ENCODE results near the gene RFLNA.
"Not testable (repeated sequence)": the region's sequence is repeated elsewhere in the genome, so short reads cannot be mapped to it uniquely, and the experiment has no call there.

Gene RFLNA

GRCh38 chr12:124321556-124322270 lies 26.8 kb downstream of the RFLNA start:
- no peak for DNase-seq

GRCh38 chr12:124322271-124322998 lies 27.5 kb downstream of the RFLNA start:
- DNase-seq, result no peak

- not testable (repeated sequence) for DNase-seq
These were observed 28.1 kb downstream of the RFLNA start for GRCh38 chr12:124322999-124323328.

DNA sequence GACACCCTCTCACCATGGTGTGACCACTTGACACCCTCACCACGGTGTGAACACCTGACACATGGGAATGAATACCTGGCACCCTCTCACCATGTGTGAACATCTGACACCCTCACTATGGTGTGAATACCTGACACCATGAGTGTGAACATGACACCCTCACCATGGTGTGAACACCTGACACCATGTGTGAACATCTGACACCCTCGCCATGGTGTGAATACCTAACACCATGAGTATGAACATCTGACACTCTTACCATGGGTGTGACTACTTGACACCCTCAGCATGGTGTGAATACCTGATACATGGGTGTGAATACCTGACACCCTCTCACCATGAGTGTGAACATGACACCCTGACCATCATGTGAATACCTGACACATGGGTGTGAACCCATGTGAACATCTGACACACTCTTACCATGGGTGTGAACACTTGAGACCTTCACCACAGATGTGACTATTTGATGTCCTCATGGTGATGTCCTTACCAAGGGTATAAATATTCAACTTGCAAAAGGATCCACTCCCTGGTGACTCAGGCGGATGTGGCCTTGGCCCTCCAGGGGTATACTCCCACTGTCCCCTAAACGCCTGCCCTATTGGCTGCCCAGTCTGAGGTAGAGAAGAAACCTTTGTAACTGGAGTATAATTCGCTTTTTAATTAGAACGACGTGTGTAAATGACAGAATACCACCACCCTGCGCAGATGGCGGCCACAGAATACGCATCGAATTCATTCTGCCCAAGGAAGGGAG lies 29.1 kb downstream of the RFLNA start:
- no peak for DNase-seq

DNA sequence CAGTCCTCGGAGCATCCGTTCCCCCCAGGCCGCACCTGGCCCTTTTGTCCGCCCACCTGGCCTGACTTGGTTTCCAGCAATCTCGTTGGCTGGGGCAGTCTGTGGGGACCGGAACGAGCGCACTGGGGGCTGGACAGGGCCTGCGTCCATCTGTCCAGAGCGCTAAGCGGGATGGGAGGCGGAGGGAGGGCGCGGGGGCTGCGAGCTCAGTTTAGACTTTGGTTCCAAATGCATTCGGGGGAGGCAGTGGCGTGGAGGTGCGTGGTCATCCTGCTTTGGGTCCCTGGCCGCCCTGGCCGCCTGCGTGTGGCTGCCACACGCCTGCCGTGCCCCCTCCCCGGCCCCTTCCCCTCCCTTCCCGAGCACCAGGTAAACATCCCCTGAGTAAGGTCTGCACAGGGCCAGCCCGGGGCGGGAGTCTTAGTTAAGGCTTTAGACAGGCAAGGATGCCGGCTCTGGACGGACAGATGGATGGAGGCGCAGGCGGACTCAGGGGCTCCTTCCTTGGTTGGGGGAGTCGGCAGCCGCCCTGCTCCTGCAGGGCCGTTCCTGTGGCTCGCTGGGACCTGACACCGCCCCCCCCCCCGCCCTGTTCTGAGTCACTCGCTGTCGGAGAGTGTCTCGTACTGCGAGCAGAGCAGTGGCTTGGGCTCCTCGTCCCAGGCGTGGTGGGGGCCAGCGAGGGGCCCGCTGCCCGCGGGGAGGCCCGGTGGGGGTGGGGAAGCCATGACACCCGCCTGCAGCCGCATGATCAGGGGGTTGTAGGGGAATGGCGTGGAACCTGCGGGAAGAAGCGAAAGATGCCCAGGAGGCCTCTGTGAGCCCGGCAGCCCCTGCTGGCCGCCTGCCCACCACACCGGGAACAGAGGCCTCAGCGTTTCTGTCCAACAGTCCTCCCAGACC lies 30.2 kb downstream of the RFLNA start:
- DNase-seq, result no peak

- DNase-seq, result no peak
These were observed 31.2 kb downstream of the RFLNA start for GRCh38 chr12:124326104-124326503.

- DNase-seq, result no peak
These were observed 32.0 kb downstream of the RFLNA start for GRCh38 chr12:124326871-124327270.

GRCh38 chr12:124327362-124328043 lies 32.6 kb downstream of the RFLNA start:
- DNase-seq, result no peak

DNA sequence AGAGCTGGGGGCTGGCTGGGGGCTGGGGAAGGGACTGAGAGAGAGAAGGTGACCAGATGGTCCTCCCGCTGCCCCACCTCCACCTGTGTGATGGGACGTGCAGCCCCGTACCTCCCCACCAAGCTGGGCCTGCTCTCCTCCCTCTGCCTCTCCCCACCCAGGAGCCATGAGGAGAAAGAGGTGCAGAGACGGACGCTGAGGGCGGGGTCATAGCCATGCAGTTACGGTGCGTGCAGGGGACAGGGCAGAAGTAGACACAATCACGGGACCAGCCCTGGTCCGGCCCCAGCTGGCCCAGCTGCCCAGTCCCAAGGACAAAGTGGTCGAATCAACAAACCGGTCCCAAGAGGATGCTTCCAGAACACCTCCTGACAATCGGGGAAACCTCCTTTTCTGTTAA lies 33.2 kb downstream of the RFLNA start:
- no peak for DNase-seq

DNA sequence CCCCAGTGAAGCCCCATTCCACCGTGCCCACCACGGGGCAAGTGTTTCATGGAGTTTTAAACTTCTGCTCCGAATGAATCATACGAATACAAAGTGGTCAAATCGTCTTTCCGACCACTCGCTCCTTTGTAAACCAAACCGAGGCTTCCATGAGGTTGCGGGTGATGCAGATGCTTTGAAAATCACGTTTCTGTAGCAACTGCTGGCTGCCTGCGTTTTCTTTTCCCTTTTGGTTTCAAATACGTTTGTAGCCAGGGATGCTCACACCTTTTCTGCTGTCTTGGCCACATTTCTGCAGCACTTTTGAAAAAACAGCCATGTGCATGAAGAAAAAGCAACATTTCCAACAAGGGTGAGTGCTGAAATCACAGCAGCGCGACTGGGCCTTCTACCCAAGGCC lies 33.7 kb downstream of the RFLNA start:
- no peak for DNase-seq

GRCh38 chr12:124332058-124332672 lies 37.3 kb downstream of the RFLNA start:
- DNase-seq, result peak; percentile 88

- DNase-seq, result peak; percentile 66
These were observed 38.0 kb downstream of the RFLNA start for GRCh38 chr12:124332900-124333299.

GRCh38 chr12:124333724-124334123 lies 38.8 kb downstream of the RFLNA start:
- no peak for DNase-seq

DNA sequence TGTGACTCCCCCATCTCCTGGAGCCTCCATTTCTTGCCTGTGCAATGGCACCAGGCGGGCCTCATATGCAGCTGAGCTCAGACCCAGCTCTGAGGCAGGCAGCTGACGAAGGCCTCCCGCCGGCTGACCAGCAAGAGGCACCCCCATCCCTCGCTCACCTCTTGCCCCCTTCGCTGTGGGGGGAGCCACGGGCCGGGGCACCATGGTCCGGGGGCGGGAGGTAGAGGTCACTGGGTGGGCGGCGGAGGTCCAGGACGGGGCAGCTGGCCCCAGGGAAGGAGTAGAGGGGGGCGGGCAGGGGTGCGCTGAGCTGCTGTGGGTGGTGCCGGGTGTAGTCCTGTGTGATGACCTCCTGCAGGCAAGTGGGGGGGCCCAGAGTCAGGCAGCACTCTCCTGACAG lies 39.4 kb downstream of the RFLNA start:
- DNase-seq, result no peak

DNA sequence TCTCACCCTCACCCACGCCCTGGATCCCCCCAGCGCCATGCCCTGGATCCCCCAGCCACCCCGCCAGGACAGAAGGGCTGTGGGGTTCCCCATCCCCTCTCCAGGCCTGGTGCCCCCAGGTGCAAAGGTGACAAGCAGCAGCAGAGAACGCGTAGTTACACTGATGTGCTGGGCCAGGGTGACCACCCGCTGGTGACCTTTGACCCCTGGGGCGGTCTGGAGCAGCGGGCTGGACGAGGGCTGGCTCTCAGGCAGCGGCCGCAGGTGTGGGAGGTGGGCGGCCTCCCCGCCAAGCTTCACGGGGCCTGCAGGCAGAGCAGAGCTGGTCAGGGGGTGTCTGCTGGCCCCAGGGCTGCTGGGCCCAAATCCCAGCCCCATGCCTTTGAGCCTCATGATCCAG lies 40.1 kb downstream of the RFLNA start:
- no peak for DNase-seq

GRCh38 chr12:124335426-124336183 lies 40.7 kb downstream of the RFLNA start:
- no peak for DNase-seq

DNA sequence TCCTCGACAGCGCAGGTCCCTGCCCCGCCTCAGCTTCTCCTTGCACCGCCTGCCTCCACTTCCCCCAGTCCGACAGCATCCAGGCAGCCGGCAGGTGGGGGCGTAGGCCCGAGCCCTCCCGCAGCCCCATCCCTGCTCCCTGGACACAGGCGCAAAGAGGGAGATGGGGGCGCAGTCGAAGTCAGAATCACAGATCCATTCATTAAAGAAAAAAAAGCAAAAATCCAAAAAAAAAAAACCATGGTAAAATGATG lies 41.2 kb downstream of the RFLNA start:
- no peak for DNase-seq

DNA sequence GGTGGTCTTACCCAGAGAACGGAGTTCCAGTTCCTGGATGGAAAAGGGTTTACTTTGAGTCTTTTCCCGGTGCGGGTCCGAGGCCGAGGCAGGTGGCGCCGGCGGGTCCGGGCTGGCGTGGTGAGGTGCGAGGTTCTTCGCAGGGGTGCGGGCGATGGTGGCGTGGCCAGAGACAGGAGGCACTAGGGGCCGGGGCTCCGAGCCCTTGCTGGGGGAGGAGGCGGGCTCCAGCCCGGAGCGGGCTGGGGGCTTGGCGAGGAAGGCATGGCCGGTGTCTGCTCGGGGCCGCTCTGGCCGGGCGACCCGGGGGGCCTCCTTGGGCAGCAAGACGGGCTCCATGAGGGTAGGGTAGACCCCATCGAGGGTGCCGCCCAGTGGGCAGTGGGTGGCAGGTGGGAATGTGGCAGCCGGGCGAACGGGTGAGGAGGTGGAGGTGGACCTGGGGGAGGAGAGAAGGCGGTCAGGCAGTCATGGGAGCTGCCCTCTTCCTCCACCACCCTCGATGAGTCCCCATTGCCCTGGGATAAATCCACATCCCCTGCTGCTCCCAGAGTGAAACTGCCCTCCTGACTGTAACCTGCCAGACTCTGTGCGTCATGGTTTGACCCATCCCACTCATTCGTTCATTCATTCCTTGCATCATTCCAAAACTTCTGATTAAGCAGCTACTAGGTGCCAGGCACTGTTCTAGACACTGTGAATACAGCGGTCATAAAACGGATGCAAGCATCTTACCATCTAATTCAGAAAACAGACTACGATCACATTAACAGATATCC lies 42.0 kb downstream of the RFLNA start:
- no peak for DNase-seq

DNA sequence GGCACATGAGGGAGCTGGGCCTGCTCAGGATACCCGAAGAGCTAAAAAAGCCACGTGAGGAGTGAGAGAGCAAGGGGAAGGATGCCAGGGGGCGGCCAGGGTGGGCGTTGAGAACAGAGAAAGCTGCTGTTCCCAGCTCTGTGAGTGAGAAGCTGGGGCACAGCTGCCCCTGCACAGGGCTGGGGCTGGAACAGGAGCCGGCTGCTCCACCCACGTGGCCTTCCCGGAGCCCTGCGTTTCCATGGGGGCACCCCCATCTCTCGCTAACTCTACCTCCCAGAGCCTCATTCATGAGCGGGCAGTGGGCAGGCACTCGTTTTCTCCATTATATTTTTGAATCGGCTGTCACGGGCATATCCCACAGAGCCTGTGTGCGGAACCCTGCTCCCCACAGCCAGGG lies 42.7 kb downstream of the RFLNA start:
- no peak for DNase-seq

DNA sequence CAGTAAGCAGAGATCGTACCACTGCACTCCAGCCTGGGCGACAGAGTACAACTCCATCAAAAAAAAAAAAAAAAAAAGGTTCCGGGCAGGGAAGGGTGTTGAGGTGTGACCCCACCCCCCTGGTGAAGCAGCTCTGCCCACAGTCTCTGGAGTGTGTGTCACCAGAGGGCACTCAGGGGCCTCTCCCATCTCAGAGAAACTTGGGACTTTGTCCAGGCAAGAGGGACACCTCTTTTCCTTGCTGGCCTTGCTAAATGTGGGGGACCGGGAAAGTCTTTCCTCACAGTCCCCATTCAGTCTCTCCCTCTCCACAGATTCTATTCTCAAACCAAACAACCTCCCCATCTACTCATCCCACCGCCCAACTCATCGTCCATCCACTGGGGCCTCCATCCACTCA lies 43.6 kb downstream of the RFLNA start:
- DNase-seq, result no peak
